HG03571 (cell line): Measurements from ENCODE around the gene SNX20.

Experiments
- ATAC-seq: cut with Tn5 transposase; IDR thresholded peaks from one replicate; pipeline ENCODE4 v1.9.1; 2021; ENCODE audit not compliant: unreplicated experiment

Gene SNX20

DNA sequence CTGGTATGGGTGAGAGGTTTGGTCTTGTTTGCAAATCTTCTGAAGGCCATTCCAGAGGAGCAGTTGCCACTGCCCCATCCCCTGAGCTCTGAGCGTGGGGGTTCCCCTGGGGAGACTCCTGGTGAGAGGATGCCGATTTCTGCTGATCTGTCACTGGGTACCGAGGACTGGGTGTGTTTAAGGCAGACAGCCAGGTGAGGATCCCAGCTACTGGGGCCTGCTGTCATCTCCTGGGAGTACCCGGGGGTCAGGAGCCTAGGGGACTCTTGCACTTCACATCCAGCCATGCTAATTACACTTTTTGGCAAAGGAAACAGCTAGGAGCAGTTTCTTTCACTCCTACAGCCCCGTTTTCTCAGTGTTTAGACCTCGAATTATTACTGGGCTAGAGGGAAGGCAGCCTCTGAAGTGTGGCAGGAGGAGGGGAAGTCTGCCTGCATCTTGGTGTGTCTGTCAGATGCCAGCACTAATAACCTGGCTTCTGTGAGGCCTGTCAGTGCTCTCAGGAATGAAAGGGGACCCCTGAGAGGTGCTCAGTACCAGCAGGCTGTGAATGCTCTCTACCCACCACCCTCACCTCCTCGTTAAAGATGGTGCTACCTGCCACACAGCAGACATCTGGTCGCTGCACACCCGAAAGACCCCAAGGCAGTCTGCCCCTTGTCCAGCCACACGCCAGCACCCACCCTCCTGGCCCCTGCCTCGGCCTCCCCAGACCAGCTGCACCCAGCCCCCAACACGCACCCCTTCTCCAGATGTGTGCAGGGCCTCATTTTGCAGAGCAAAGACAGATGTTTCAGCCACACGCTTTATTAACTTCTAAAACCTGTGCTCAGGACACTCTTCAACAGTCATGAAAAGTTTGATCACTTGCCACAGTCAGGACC, 43.2 kb downstream of the SNX20 start:
- ATAC-seq: no peak

DNA sequence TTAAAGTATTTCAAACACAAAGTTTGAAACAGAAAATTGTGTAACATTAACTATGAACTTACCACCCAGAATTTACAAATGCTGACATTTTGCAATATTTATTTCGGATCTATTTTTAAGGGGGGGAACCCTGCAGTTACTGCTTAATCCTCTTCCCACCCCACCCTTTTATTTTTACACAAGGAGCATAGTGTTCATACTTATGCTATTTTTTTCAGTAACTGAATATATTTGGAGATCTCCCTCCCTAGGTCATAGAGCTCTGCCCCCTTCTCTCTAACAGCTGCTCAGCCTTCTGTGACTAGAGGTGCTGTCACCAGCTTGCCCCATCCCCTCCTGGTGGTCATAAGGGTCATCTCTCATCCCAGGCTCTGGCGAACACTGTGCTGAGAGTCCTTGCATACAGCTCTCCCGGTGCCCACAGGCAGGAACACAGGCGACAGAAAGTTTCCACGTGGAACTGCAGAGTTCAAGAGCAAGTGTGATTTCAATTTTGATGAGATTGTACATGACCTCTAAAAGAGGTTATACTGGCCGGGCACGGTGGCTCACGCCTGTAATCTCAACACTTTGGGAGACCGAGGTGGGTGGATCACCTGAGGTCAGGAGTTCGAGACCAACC, 44.2 kb downstream of the SNX20 start:
- no peak for ATAC-seq

DNA sequence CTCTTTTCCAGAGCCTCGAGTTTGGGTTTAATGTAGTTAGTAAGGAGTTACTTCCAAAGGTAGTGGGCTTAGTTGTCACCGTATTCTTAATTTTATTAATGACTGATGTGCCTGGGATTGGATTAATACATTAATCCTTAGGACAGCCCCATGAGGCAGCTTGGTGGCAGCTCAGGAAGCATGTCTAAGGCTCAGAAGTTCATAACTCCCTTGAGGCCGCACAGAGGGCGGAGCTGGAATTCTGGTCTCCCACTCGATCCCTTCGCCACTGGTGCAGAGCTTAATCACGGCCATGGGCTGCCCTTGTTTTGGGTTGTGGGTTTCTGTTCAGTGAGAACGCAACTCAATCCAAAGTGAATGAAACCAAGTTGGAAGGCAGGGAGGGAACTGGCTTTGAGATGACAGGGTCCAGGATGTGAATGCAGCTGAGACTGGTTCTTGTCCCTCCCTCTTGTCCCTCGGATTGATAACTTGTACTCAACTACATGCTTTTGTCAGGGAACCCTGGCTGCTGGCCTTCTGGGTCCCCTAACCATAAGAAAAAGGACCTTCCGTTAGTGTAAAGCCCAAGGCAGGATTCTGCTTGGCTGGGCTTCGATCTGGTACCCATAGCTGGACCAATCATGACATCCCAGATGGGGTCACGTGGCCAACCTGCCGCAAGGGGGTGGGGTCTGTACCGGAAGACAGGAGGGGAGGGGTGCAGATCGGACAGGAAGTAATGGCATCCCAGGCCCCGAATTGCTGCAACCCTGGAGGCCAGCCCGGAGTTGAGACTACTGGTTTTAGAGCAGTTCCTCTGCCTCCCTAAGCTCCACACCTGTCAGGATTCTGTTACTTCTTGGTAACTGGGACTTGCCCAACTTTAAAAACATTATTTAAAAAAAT, 45.4 kb downstream of the SNX20 start:
- no peak for ATAC-seq

DNA sequence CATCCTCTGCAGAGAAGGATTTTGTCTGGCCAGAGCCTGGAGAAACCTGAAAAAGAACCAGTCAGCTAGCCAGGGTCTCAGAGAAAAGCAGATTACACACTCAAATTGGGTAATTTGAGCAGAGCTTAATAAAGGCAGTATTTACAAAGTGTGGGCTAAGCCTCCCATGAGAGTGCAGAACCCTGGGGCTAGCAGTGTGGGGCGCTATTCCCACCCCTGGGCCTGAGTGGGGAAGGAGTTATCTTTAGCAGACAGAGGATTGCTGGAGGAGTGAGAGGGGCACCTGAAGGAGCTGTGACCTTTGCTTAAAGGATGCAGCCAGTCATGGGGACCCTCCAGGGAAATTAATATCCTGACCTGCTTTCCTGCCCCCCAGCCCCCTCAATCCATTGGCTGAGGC, 46.2 kb downstream of the SNX20 start:
- no peak for ATAC-seq

DNA sequence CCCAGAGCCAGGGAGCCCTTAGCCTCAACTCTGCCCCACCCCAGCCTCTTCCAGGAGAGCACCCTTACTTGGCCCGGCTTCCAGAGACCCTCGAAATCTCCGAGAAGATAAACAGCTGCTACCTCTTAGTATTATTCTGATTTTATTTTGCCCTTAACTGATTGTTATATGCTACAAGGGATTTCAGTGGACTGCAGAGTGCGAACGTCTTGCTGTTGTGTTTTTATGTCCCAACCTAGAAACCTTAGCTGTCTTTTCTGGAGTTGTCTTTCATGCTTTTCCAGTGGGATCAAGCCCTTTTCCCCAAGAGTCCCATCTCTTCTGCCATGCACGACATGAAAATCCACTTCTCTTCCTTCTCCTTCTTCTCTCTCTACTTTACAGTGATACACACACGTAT, 47.0 kb downstream of the SNX20 start:
- ATAC-seq: no peak

DNA sequence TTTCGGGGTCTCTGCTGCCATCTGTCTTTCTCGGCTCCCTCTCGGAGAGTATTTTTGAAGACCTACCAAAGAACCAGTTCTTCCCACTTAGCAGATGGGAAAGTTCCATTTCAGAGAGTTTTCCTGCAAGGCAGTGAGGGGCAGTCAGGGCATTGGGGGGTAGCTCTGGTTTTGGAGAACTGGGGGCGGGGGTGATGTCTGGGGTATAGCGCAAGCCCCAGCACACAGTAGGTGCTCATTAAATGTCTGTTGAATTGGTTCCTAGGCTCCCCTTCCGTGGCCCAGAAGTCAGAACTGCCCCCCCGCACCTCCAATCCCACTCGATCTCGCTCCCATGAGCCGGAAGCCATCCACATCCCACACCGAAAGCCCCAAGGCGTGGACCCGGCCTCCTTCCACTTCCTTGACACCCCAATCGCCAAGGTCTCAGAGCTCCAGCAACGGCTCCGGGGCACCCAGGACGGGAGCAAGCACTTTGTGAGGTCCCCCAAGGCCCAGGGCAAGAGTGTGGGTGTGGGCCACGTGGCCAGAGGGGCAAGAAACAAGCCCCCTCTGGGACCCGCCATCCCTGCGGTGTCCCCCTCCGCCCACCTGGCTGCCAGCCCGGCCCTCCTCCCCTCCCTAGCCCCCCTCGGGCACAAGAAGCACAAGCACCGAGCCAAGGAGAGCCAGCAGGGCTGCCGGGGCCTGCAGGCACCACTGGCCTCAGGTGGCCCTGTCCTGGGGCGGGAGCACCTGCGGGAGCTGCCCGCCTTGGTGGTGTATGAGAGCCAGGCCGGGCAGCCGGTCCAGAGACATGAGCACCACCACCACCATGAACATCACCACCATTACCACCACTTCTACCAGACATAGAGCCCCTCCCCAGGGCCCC, 47.9 kb downstream of the SNX20 start:
- no peak for ATAC-seq

DNA sequence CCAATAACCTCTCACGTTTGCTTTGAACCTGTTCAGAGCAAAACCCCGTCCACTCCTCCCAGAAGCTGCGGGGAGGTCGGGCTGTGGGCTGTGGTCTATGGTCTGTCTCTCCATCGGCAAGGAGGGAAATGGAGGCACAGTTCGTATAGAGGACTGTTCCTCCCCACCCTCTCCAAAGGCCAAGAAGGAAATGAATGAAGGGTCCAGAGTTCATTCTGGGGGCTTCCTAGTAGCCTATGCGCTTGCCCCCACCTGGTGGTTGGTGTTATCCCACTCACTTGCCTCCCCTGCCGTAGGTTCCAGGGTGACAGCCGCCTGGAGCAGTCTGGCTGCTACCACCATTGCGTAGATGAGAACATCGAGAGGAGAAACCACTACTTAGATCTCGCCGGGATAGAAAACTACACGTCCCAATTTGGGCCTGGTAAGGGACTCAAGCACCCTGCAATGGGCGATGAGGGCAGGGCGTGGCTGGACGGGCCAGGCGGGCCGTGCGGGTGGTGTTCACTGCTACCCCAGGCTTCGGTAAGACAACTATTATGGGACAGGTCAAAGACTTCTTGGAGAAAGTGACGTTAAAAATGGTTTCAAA, 49.0 kb downstream of the SNX20 start:
- no peak for ATAC-seq

DNA sequence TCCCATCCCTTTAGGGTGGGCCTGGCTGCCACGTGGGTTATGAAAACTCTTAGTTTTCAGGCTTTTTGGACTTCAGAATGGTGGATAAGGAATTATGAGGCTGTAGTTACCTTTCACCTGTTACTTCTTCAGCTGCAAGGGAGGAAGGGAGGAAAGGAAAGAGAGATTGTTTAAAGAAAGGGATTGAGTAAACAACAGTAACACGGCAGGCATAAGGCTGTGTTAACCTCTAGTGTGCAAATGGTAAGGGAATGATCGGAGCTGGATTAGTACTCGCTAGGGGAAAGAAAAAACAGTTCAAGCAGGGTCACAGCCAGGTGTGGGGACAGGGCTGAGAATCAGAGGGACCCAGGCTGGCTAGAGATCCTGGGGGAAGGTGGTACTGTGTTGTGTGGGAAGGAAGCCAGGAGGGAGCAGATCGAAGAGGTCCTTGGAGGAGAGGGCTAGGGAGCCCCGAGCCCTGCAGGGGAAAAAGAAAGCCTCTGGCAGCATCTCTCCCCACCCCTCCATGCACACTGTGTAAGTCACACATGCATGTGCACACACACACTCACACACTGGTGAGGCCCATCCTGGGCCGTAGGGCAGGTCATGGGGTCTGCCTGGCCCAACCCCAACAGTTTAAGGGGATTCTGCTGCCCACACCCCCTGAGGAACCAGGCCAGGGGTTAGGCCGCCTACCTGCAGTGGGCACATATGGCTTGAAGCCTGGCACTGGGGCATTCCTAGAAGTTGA, 49.7 kb downstream of the SNX20 start:
- no peak for ATAC-seq

DNA sequence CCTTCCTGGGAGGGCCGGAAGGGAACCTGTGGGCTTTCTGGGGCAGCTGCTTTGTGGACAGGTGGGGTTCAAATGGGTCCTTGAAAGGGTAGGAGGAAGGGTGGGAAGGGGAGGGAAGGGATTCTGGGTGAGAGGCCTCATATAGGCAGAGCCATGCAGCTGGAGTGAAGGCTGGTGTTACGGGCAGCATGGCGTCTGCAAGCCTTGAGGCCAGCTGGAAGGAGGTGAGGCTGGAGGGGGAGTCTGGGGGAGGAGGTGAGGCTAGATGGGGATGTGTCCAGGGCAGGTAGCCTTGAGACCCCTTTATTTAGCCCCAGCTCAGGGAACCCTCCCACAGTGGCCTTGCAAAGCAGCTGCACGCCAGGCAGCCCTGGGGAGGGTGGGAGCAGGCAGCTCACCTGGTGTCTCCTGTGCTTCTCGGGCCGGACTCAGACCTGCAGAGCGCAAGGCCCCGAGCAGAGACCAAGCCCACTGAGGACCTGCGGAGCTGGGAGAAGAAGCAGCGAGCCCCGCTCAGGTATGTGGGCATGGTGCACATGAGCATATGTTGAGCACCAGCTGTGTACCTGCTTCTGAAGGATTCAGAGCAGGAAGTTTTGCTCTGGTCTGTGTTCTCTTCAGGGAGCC, 50.6 kb downstream of the SNX20 start:
- no peak for ATAC-seq

DNA sequence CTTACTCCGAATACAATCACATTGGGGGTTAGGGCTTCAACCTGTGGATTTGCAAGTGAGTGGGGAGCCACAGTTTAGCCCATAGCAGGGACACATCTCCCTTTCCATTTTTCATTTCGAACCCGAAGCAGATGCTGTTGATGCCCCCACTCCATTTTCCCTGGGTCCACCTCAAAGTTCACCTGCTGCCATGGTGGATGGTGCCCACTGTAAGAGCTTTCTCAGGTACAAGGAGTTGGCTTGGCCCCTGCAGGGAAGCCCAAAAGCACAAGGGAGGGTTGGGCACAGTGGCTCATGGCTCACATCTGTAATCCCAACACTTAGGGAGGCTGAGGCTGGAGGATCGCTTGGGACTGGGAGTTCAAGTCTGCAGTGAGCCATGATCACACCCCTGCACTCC, 51.8 kb downstream of the SNX20 start:
- no peak for ATAC-seq

DNA sequence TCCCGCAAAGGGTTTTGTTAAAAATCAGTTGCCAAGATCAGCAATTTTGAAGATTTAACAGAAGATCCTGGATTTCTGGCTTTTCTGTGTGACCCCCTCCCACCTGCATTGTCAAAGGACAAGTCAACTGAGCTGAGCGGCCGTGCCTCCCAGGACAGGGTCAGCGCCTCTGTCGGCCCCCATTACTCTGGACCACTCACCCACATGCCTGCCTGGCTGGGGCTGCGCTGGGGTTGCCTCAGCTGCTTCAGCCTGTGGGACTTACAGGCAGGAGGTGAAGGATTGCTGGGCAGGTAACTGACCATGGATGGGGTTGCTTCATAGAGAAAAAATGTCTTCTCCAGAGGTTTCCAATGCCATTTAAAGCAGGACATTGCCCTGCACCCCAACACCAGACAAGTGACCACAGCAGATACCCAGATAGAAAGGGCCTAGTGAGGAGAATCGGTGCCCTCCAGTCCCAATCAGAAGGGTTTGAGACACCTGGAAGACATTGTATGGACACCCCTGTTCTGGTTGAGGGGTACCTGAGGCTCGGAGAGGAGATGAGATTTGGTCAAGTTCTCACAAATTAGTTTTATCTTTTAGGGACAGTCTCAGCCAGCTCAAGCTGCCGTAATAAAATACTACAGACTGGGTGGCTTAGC, 52.8 kb downstream of the SNX20 start:
- ATAC-seq: no peak

DNA sequence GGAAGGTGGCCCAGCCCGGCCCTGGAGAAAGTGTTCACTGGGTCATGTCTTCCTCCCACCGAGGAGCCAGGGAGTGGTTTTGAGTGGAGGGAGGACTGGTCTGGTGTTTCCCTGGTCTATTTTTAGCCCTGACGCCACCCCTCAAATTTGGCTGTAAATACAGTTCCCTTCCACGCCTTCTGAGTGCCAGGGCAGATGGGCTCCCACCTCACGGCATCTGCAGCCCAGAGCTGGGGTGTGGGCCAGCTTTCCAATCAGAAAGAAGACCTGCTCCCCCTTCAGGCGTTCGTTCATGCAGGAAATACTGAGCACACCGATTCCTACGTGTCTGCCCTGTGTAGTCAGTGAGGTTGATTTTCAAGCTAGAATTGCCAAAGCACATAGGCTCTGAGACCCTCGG, 53.7 kb downstream of the SNX20 start:
- no peak for ATAC-seq

DNA sequence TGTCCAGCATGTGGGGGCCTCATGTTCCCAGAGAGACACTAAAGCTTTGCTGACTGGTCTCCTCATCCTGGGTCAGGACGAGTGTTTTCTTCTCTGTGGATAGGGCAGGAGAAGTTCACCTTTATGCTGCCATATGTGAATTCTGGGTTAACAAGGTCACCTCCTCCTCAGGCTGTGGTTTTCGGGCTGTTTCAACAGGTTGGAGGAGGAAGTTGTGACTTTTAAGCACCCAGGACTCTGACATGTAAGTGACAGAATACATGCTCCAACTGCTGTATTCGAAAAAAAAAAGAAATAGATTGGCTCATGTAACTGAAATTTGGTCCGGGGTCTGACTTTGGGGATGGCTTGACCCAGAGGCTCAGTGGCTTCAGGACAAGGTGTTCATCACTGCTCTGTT, 54.2 kb downstream of the SNX20 start:
- ATAC-seq: no peak

DNA sequence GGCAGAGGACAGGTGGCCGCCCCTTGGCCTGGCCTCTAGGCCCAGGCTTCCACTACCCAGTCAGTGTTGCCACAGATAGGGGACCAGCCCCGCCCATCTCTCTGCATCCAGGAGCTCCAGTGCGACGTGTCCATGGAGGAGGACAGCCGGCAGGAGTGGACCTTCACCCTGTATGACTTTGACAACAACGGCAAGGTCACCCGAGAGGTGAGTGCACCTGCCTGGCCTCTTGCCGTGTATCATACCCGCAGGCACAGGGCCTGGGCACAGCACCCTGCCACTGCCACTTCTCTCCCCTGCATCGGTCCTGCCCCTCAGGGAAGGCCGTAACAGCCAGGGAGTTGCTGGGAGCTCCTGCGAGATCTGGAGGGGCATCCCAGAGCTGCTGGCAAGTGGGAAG, 55.7 kb downstream of the SNX20 start:
- no peak for ATAC-seq

DNA sequence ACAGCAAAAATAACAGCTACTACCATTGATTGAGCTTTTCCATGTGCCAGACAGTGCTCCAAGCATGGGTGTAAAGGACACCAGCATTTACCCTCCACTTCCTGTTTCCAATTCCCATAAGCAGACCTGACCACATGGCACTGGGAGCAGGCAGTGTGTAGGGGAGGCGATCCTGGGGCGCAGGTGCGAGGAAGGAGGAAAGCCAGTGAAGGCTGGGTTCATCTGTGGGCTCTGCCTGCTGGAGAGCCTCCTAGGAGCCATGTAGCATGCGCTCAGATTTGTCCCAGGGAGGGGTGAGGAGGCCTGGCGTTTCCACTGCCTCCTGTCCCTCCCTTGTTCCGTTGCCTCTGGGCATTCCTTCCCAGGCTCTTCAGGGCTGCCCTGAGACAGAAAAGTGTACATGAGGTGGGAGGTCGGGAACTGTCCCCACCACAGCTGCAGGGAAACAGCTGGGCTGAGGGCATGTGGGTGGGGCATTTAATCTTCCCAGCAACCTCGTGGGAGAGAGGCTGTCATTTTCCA, 56.6 kb downstream of the SNX20 start:
- ATAC-seq: no peak

DNA sequence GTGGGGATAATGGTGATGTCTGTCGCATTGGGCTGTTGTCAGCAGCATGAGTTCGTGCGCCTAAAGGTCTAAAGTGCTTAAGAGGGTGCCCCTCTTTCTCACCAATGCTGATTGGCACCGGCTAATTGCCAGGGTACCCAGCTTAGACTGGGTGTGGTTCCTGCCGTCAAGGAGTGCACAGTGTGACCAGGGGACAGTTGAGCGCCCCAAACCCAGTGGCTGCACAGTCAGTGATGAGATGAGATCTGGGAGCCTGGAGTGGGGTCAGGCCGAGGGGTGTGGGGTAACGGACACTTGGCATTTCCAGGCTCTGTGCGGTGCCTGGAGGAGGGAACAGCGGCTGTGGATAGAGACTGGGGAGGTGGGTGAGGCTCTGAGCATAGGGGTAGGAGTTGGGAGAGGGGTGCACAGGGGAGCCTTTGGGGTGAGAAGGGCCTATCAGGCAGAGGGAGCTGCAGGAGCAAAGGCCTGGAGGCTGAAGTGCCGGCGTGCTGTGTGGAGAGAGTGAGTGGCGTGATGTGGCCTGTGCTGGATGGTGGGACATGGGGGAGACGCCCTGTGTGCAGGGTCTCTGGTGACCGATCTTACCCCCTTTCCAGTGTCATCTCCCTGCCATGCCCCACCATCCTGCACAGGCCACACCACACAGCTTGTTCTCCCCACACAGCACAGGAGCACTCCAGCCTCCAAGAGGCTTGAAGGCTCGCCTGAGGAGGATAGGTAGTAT, 58.3 kb downstream of the SNX20 start:
- ATAC-seq: no peak

DNA sequence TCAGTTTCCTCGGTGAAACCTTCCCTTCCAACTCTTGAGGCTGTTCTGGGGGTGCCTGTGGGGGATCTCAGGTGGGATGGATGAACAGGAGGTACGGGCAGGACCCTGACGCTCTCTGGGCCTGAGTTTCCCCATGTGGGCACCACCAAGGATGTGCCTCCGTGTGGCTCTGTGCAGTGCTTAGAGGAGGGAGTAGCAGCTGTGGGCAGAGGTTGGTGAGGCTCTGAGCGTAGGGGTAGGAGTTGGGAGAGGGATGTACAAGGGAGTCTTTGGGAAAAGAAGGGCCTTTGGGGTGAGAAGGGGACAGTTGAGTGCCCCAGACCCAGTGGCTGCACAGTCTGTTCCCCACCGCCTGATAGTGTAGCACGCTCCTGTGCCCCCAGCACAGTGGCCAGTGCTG, 59.1 kb downstream of the SNX20 start:
- ATAC-seq: no peak
